WERI-Rb-1 (cell line): Measurements from ENCODE around the gene MAGI1.

Experiments used
- DNase-seq: peaks from one replicate; pipeline ENCODE4 v3.0.0-alpha.2; 2020
- H3K27ac ChIP-seq: fragments of 250-450 bp; sonication (Bioruptor Pico); 2 replicates; pipeline ENCODE4 v1.5.1; 2020; ENCODE audit warnings: mild to moderate bottlenecking, moderate library complexity
- H3K27me3 ChIP-seq: fragments of 250-450 bp; sonication (Bioruptor Pico); 2 replicates; pipeline ENCODE4 v1.5.1; 2021; ENCODE audit warnings: mild to moderate bottlenecking, low read depth, moderate library complexity; ENCODE audit not compliant: insufficient read depth, severe bottlenecking
- H3K36me3 ChIP-seq: fragments of 250-450 bp; sonication (Bioruptor Pico); 2 replicates; pipeline ENCODE4 v1.5.1; 2020; ENCODE audit warnings: mild to moderate bottlenecking, moderate library complexity
- H3K4me3 ChIP-seq: 2 replicates; pipeline ENCODE4 v1.5.1; 2011; ENCODE audit warnings: low read depth, mild to moderate bottlenecking, control low read depth, low read length
- H3K9me3 ChIP-seq: fragments of 250-450 bp; sonication (Bioruptor Pico); 2 replicates; pipeline ENCODE4 v1.5.1; 2021; ENCODE audit warnings: mild to moderate bottlenecking, moderate library complexity; ENCODE audit not compliant: severe bottlenecking
- TF ChIP-seq, protein P1 (sequence below): IDR thresholded peaks from 2 replicates; pipeline ENCODE4 v1.5.1; 2011; ENCODE audit warnings: low read depth, mild to moderate bottlenecking, control low read depth, inconsistent platforms, low read length

Gene MAGI1

DNA sequence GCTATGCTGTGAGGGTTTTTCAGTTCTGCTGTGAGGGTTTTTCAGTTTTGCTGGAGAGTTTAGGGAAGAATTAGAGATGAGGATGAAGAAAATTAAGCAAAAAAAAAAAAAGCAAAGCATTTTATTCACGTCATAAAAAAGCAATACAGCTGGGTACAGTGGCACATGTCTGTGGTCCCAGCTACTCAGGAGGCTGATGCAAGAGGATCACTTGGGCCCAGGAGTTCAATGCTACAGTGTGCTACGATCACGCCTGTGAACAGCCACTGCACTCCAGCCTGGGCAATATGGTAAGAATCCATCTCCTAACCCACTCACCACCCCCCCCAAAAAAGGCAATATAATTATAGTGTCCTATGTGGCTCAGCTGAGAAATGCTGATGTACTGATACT is 162.7 kb downstream of the MAGI1 start:
- H3K9me3 ChIP-seq = no peaks in the 10 kb centered on the region
- no peak overlapping the region for H3K4me3 ChIP-seq
- TF ChIP-seq, protein P1, sequence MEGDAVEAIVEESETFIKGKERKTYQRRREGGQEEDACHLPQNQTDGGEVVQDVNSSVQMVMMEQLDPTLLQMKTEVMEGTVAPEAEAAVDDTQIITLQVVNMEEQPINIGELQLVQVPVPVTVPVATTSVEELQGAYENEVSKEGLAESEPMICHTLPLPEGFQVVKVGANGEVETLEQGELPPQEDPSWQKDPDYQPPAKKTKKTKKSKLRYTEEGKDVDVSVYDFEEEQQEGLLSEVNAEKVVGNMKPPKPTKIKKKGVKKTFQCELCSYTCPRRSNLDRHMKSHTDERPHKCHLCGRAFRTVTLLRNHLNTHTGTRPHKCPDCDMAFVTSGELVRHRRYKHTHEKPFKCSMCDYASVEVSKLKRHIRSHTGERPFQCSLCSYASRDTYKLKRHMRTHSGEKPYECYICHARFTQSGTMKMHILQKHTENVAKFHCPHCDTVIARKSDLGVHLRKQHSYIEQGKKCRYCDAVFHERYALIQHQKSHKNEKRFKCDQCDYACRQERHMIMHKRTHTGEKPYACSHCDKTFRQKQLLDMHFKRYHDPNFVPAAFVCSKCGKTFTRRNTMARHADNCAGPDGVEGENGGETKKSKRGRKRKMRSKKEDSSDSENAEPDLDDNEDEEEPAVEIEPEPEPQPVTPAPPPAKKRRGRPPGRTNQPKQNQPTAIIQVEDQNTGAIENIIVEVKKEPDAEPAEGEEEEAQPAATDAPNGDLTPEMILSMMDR = no peak
- H3K27ac ChIP-seq = no peak overlapping the region
- no peak for DNase-seq
- H3K36me3 ChIP-seq = no peaks in the 10 kb centered on the region
- no peaks in the 10 kb centered on the region for H3K27me3 ChIP-seq

DNA sequence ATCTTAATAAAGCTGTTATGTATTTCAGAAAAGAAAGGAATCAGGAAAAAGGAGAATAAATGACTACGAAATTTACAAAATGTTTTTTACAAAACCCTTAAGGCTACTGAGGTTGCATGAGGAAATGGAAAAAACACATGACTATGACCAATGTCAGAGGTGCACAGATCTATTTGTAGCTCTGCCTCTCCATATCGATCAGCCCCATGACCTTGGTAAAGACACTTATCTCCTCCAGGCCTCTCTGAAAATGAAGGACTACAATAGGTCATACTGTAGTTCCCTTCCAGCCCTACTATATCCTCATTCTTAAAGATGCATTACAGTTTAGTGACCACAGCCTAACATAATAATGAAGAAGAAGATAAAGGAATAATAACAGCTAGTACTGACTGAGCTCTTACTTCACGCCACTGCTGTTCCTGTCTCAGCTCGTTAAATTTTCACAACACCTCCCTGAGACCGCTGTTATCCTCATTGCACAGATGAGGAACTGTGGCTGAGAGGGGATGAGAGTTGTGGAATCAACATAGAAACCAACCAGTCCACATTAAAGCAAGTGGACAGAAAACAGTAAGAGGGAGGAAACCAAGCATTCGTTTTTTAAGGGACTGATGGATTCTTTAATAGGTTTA is 163.2 kb downstream of the MAGI1 start:
- Histone ChIP-seq H3K27me3 (no peaks in the 10 kb centered on the region), H3K27ac (no peak overlapping the region), H3K4me3 (no peak overlapping the region), H3K9me3 (no peaks in the 10 kb centered on the region), H3K36me3 (no peaks in the 10 kb centered on the region)
- no peak for DNase-seq
- TF ChIP-seq, protein P1 = no peak

DNA sequence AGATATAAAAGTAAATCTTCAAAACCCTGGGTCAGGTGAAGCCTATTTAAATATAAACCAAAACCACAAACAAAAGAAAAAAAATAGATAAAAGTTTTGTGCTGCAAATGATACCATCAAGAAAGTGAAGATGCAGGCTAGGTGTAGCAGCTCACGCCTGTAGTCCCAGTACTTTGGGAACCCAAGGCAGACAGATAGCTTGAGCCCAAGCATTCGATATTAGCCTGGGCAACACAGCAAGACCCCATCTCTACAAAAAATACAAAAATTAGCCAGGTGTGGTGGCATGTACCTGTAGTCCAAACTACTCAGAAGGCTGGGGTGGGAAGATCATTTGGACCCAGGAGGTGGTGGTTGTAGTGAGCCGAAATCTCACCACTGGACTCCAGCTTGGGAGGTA is 164.8 kb downstream of the MAGI1 start:
- no peaks in the 10 kb centered on the region for H3K27me3 ChIP-seq
- no peaks in the 10 kb centered on the region for H3K36me3 ChIP-seq
- no peaks in the 10 kb centered on the region for H3K9me3 ChIP-seq
- TF ChIP-seq, protein P1 = no peak
- H3K4me3 ChIP-seq = no peak overlapping the region
- no peak for DNase-seq
- no peak overlapping the region for H3K27ac ChIP-seq

DNA sequence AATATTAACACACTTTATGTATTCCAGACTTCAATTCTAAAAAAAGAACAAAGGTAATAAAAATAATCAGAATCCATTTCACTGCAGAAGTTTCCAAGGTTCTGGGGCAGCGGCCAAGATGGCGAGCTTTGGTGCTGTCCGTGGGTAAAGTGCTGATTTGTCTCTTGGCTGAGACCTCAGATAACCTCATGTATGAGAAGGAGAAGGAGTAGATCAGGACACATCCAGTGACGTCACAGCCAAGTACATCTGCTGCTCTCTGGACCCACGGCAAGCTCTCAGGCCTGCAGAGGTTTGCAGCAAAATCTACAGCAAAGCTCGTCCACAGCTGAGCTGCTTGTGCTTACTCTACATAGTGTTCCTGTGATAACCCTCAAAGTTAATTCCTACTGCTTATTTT is 165.7 kb downstream of the MAGI1 start:
- TF ChIP-seq, protein P1 = no peak
- no peaks in the 10 kb centered on the region for H3K36me3 ChIP-seq
- peak; percentile 44 for DNase-seq
- no peak overlapping the region for H3K4me3 ChIP-seq
- no peaks in the 10 kb centered on the region for H3K27me3 ChIP-seq
- H3K9me3 ChIP-seq = no peaks in the 10 kb centered on the region
- no peak overlapping the region for H3K27ac ChIP-seq

DNA sequence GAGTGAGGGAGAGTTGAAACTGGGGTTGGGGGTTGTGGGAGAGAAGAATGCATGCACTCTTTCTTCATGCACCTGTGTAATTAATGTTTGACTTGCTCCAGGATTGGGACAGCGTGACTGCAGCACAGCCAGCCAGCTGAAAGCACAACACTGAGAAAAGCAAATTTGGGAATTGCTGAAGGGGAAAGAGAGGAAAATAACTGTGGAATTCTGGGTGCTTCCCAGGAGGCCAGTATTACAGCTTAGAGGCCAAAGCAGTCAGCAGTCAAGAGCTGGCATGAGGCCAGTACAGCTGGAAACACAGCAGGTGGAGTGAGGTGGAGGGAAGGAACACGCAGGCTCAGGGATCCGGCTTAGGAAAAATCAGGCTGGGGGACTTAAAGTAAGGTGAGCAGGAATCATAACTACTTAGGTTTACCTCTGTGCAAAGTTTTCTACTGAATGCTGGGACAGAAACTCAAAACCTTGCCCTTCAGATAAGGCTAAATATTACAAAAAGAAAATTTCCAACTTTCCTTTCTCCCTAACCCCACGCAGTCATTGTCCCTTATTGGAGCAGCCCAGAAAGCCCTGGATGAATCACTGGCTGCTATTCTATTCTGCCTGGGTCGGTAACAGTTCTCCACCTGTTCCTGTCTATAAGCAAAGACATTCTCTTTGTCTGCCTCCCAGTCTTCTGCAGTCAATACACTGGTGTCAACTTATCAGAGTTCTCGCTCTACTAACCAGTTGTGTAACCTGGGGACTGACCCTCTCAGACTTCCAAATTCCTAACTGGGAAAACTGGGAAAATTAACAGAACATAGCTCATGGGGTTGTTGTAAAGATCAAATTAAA is 167.2 kb downstream of the MAGI1 start:
- H3K27me3 ChIP-seq = no peaks in the 10 kb centered on the region
- DNase-seq = peak; percentile 89
- no peaks in the 10 kb centered on the region for H3K9me3 ChIP-seq
- no peak overlapping the region for H3K4me3 ChIP-seq
- no peaks in the 10 kb centered on the region for H3K36me3 ChIP-seq
- H3K27ac ChIP-seq = no peak overlapping the region
- TF ChIP-seq, protein P1 = no peak
